Choroid plexus epithelial cell (primary cell): ENCODE results near the gene KMT2C.

Experiments used
- DNase-seq: peaks from one replicate; pipeline ENCODE4 v3.0.0-alpha.2; 2010; ENCODE audit warnings: low read depth
- H3K4me3 ChIP-seq: 2 replicates; pipeline ENCODE4 v1.5.1; 2011; ENCODE audit warnings: low read depth, mild to moderate bottlenecking, control low read depth, low read length, moderate library complexity
- CTCF ChIP-seq: conservative IDR thresholded peaks from 2 replicates; pipeline ENCODE4 v1.5.1; 2011; ENCODE audit warnings: low read depth, mild to moderate bottlenecking, control low read depth, inconsistent platforms, low read length, moderate library complexity

Gene KMT2C

DNA sequence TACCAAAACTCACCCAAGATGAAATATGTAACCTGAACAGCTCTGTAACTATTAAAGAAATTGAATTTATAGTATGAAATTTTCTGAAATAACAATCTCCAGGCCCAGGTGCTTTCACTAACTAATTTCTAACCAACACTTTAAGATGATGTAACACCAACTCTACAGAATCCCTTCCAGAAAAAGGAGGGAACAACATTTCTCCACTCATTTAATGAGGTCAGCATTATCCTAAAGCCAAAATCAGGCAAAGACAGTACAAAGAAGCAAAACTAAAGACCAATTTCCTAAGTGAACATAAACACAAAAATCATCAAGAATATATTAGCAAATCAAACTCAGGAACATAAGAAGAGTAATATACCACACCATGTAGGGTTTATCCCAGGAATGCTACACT is 65.5 kb downstream of the KMT2C start:
- no peak for DNase-seq
- no peak for TF ChIP-seq CTCF
- no peak overlapping the region for H3K4me3 ChIP-seq

DNA sequence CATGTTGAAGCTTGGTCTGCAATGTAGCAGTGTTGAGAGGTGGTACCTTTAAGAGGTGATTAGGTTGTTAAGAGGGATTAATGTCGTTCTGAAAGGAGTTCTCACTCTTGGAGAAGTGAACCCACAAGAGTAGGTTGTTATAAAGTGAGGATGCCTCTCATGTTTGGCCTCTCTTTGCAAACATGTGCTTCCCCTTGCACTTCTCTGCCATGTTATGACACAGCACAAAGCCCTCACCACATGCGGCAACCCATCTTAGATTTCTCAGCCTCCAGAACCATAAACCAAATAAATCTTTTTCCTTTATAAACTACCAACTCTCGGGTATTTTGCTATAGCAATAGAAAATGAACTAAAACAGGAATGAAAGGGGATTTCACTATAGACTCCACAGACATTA is 66.3 kb downstream of the KMT2C start:
- TF ChIP-seq CTCF, result no peak
- H3K4me3 ChIP-seq, result no peak overlapping the region
- DNase-seq, result no peak

- DNase-seq, result no peak
- H3K4me3 ChIP-seq, result no peak overlapping the region
- no peak for TF ChIP-seq CTCF
Observed at GRCh38 chr7:152367170-152367569, 68.6 kb downstream of the KMT2C start.

DNA sequence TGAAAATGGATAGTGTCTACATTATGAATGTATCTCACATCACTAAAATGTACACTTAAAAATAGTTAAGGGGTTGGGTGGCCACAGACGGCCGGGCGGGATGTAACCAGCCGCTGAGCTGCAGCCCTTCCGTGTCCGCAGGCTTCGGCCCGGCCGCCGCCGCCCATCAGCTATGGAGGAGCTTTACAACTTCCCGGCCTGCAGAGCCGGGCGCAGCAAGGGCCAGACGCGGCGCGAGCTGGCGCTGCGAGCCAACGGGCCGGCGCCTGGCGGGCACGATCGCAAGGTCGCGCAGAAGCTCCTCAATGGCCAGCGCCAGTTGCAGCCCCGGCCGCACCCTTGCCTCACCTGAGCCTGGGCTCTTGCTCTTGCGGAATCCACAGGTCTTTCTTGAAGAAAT is 69.1 kb downstream of the KMT2C start:
- H3K4me3 ChIP-seq, result no peak overlapping the region
- no peak for DNase-seq
- no peak for TF ChIP-seq CTCF

- no peak for DNase-seq
- no peak for TF ChIP-seq CTCF
- H3K4me3 ChIP-seq, result no peak overlapping the region
Observed at GRCh38 chr7:152365982-152366603, 69.7 kb downstream of the KMT2C start.

DNA sequence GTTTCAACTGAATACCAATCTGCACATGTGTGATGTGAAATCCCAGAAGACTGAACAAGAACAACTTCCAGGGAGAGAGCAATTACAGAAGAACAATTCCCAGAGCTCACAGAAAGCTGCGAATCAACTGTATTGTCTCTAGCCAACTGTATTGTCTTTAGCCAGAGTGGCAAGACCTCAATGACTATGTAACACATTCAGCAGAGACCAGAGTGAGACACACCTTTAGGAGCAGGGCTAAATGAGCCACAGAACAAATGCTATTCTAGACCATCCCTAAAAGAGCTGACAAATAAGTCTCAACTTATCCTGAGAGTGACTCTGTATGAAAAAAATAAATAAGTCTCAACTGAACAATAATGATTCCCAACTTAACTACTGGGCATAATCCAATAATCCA is 72.0 kb downstream of the KMT2C start:
- no peak overlapping the region for H3K4me3 ChIP-seq
- no peak for TF ChIP-seq CTCF
- no peak for DNase-seq

DNA sequence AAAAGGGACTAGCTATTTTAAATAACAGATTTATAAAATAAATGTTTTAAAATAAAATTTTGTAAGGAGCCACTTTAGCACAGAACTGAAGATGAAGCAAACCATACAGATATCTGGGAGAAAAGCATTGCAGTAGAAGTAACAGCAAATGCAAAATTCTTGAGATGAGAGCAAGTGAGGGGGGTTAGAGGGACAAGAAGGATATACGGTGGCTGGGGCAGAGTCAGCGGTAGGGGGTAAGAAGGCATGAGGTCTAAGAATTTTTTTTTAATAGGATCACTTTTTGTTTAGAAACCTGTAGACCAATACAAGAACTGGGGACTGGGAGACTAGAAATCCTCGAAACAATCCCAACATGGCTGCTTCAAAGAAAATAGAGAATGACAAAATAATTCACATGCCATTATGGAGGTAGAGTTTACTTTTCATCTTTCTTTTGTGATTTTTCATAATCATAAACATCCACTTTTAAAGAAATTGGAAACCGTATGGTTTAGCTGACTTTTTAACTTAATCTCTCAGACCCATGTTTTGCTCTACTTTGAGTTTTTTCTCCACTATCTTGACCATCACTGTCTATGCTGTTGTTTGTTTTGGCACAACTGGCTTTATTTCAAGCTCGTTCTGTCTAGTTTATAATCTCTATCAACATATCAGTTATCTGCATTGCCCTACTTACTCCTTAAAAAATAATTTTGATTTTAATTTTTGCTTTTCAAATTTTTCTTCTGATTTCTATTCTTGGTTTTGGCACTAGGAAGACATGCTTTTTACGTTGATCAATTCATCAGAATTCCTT is 73.5 kb downstream of the KMT2C start:
- DNase-seq, result no peak
- no peak overlapping the region for H3K4me3 ChIP-seq
- TF ChIP-seq CTCF, result no peak
